ENCODE data around the gene WDR70.
"Not testable (repeated sequence)": the region's sequence is repeated elsewhere in the genome, so short reads cannot be mapped to it uniquely, and the experiment has no call there.

Gene WDR70

DNA sequence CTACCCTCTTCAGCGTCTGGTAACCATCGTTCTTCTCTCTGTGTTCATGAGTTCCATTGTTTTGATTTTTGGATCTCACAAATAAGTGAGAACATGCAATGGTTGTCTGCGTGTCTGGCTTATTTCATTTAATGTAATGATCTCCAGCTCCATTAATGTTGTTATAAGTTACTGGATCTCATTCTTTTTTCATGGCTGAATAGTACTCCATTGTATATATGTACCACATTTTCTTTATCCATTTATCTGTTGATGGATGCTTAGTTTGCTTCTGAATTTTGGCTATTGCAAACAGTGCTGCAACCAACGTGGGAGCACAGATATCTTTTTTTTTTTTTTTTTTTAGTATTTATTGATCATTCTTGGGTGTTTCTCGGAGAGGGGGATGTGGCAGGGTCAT, 139.2 kb downstream of the WDR70 start:
- DNase-seq, result not testable (repeated sequence)

DNA sequence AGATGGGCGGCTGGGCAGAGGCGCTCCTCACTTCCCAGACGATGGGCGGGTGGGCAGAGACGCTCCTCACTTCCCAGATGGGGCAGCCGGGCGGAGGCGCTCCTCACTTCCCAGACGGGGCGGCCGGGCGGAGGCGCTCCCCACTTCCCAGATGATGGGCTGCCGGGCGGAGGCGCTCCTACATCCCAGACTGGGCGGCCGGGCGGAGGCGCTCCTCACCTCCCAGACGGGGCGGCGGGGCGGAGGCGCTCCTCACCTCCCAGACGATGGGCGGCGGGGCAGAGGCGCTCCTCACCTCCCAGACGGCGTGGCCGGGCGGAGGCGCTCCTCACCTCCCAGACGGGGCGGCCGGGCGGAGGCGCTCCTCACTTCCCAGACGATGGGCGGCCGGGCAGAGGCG, 140.2 kb downstream of the WDR70 start:
- DNase-seq, result no peak

DNA sequence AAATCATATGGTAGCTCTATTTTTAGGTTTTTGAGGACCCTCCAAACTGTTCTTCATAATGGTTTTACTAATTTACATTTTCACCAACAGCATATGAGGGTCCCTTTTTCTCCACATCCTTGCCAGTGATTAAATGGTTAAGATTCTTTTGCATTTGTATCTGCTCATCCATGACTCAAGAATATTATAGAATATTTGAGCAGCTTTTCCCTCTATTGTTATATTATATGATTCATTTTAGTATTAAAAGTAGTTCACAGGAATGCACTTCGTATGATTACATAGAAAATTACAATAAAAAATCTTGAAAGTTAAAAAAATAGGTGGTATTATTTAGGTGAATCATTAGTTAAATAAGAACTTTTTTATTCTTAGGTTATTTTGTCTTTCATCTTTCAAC, 140.7 kb downstream of the WDR70 start:
- DNase-seq, result no peak

DNA sequence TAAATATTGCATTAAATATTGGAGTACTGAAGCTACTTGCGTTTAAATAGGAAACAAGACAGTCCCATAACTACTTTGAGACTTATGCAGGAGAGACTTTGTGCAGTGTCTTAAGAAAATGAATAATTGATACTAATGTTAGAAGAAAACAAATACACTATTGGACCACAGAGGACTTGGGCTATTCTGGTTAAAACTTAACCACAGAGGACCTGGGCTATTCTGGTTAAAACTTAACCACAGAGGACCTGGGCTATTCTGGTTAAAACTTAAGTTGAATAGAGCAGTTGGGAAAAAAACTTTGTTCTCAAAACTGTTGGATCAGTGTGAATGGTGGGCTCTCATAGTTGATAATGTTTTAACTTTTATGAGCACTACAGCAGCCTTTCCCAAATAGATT, 141.7 kb downstream of the WDR70 start:
- DNase-seq, result no peak

DNA sequence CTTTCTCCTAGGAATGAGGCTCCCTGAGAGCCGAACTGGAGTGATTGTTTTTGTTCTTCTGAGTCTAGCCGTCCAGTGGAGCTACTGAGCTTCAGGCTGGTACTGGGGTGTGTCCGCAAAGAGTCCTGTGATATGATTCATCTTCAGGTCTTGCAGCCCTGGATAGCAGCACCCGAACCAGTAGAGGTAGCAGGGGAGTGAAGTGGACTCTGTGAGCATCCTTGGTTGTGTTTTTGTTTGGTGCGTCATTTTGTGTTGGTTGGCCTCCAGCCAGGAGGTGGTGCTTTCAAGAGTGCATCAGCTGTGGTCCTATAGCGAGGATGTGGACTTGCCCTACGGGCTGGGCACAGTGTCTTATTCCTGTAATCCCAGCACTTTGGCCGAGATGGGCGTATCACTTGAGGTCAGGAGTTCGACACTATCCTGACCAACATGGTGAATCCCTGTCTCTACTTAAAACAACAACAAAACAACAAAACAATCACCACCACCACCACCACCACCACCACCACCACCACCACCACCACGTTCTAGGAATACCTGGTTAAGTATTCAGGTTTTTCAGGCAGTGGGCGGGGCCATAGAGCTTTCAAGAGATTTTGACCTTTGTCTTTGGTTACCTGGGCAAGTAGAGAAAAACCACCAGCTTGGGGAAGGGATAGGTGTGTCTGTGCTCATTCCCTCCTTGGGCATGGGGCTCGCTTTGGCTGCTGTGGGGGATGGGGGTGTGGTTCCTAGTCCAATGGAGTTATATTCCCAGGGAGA, 154.0 kb downstream of the WDR70 start:
- no peak for DNase-seq

DNA sequence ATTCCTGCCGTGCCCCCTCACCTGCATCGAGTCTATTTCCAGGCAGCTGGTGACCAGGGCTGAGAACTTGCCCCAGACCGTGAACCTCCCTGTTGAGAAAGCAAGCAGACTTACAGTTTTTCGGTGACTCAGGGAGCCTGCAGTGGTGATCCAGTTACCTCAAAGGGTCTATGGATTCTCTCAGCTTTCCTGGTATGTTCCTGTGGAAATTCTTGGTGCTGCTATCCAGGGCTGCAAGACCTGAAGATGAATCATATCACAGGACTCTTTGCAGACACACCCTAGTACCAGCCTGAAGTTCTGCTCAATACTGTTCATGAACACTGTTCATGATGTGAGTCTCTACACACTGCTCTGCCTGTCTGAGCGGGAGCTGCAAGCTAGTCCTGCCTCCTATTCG, 154.7 kb downstream of the WDR70 start:
- DNase-seq, result peak; percentile 55

DNA sequence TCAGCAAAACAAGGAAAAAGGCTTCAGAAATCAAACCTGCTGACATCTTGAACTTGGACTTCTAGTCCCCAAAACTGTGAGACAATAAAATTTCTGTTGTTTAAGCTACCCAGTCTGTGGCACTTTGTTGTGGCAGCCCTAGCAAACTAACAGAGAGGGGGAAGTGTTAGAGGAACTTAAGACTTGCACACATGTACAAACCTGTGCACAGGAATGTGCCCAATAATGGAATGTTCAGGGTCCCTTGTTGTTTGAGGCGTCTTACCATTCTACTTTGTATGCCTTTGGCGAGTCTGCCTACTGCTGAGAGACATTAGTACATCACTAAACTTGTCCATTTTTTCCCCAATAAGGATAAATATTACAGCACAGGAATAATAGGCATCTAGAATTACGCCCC, 160.3 kb downstream of the WDR70 start:
- DNase-seq, result no peak

DNA sequence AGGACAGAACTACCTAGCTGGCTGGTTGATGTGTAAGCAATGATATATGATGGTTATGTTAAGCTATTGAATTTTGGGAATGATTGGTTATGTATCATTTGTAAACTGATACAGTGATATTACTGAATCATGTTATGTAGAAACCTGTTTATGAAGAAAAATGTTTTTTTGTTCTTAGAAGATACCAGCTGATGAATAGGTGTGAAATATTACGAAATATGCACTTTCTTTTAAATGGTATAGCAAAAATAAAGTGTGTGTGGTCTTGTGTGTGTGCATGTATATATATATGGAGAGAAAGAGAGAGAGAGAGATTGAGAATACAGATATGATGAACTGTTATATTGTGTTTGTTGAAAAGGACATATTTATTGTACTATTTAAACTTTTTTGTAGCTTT, 164.1 kb downstream of the WDR70 start:
- DNase-seq, result no peak

DNA sequence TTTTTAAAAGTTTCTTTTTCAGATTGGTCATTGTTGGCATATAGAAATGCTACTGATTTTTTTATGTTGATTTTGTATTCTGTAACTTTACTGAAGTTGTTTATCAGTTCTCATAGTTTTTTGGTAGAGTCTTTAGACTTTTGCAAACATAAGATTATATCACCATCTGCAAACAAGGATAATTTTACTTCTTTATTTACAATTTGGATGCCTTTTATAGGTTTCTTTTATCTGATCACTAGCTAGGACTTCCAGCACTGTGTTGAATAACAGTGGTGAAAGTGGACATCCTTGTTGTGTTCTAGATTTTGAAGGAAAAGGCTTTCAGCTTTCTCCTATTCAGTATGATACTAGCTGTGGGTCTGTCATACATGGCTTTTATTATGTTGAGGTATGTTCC, 170.3 kb downstream of the WDR70 start:
- DNase-seq, result no peak

DNA sequence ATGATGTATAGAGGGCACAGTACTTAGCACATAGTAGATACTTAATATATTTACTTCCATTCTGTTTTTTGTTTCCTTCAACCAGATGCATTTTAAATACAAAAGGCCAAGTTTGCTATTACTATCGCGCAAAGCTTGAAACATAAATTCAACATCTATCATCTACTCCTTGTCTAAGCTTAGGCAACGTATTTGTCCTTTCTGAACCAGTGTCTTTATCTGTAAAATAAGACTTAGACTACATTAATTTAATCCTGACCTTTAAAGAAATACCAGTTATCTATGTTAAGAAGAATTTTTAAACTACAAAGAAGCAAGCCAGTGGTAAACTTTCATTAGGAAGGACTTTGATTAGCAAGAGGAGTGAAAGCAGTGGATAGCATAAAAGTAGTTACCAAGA, 173.0 kb downstream of the WDR70 start:
- DNase-seq, result no peak

DNA sequence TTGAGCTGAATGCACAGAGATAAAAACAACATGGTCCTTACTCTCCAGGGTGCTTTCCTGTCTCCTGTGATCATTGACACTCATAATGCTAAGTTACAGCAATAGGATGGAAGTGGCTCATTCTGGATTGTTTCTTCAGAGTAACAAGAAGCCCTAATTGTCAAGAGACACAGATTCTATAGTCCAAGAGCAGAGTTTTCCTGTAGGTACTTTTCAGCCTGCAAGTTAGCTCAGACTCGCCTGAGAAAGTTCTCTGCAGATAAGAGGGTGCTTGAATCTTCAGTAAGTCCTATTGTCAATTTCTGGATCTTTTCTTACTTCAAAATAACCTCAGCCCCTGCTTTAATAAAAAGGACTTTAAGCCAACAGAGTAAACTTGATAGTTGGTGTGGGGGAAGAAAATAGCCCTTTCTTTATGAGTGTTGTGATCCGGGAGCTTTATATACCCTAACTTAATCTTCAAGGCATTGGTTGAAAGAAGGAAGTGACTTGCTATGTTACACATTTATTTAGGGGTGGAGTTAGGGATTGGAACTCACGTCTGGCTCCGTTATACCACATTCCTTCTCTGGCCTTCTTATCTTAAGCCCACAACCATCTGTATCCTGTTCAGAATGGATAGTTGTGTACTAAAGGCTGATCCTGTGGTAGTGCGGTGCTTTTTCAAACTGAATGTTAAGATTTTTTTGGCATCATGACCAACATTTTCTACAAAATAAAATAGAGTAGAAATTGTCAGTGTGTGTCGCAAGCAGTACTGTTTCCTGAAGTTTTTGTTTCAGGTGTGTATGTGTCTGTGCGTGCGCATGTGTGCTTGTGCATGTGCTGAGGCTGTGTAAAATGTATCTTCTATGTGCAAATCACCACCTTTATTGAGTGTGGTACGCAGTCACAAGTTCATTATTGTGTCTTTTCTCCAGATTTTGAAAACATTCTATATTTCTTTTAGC, 173.9 kb downstream of the WDR70 start:
- DNase-seq, result peak; percentile 73

DNA sequence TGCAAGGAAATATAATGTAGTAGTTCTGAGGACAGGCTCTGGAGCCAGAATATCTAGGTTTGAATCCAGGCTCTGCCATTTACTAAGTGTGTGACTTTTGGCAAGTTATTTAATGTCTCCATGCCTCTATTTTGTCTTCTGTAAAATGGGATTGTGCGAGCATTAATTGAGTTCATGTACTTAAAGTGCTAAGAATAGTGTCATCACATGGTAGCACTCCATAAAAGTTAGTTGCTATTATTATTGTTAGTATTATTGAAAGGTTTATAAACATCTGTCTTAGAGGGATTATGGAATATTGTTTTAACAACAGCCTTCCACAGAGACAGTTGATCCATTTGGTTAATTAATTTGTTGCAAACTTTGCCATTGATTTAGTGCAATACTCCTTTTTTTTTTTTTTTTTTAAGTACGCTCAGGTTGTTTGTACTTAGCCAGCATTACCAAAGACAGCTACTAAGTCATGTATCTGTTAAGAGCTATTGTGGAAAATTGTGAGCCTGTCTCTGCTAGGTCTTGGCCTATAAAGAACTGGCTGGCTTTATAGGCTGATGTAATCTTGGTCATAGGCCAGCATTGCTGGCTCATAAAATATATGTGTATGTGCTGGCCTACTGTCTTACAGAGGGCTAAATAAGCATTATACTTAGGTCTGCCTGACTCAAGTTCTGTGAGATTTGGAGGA, 174.7 kb downstream of the WDR70 start:
- peak; percentile 47 for DNase-seq

DNA sequence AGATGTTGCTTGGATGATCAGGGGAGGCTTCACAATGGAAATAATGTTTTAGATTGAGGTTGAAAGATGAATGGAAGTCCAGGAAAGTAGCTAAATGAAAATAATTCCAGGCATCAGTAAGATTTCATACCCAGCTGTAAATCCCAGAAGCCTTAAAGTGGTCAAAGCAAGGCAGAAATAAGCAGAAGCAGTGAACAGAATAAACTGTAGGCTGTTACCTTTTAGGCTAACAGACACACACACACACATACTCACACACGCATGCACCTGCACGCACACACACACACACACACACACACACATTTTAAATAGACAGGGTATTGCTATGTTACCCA, 175.3 kb downstream of the WDR70 start:
- DNase-seq, result no peak

DNA sequence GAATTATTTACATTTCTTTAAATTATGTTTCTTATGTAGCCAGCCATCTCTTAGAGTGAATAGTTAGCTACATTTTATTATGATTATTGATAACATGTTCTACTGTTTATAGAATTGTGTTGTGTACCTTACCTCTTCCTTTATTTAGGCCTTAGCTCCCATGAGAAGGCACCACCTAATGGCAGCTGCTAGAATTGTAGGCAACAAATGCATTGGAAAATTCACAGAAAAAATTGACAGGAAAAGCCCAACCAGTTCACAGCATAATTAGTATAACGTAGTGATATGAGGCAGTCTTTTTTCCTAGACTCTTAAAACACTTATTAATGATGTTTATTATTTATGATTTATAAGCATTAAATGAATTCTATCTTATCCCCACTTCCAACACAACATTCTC, 175.8 kb downstream of the WDR70 start:
- no peak for DNase-seq

DNA sequence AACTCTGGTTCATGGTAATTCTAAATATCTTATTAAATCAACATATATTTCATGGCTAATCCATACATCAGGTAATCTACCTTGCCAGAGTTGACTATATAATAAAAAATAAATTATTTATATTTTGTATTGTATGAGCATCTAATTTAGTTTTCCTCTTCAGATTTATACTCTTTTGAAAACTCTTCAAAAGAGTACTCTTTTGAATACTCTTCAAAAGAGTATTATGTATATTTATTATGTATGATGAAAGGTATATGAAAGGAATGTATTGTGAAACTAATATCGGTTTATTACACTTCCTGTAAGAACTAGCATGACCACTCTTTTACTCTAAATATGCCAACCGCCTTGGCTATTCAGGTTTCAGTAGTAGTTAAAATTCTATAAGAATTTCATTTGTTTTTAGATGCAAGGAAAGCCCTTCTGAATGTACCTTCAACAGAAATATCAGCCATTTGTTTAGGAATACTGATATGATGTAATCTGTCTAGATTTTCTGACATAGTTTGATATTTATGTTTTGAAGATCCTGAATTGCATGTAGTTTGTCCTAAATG, 178.7 kb downstream of the WDR70 start:
- DNase-seq, result no peak

DNA sequence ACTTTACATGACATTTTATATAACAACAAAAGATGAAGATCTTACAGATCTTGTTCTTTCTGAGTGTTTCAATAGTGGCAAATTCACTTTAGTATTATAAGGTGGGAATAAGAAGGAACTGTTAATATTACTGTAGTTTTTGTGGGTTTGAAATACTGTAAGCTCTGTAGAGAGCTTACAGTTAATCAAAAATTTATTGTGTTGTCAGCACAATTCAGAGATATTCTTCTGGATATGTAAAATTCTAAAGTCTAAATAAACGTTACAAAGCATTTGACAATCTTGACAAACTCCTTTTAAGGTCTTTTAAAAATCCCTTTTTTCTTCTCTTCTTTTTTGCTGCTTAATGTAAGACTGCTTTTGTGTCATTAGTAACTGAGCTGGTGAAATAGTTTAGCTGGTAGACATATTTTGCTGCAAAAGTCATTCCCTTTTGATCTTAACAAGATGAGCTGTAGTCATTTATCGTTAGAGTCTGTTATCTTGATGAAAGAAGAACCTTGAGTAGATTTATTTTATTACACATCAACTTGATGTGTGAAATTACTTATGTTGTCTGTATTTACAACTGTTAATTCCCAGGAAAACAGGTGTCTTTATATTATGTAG, 186.0 kb downstream of the WDR70 start:
- DNase-seq, result peak; percentile 27

DNA sequence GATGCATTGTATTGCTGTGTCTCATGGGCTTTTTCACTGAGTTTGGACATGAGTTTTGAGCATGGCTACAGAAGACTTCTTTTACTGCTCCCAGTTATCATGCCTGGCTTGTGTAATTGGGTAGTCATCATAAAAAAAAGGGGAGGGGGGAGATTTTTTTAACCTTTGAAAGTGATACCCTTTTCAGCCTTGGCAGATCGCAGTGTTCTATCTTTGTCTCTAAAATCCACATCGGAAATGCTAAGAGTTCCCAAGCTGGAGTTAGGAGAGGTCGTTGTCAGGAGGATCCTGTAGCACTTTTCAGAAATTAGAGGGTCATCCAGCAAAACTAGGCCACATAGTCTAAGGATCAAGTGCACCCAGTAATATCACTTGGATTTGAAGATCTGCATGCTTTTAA, 188.4 kb downstream of the WDR70 start:
- no peak for DNase-seq

DNA sequence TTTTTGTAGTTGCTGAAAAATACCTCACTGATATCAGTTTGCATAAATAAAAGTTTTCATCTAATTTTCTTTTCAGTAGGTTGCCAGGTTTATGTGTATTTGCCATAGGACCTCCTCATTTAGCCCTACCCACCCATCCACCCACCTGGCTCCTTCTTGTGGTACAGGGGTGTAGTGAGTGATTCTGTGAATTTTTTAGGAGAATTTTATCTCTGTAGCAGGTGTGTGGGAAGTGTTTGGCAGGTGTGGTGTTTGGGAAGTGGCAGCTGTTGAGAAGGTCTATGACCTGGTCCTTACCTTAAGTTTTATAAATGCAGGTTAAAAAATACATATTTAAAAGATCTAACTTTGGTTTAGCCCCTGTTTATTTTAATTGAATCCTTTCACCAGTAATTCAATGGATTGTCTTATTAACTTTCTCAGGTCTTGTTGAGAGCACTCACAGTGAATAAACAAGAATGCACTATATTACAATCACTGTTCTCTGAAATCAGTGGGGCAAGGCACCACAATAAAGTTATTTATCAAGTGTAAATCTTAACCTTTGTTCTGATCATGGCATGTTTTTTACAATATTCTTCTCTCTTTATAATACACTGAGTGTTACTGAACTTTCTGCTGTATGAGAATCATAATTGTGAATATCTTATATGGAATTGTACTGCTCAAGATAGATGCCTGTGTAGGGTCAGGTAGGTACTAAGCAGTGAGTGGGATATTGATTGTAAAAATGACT, 189.1 kb downstream of the WDR70 start:
- no peak for DNase-seq

DNA sequence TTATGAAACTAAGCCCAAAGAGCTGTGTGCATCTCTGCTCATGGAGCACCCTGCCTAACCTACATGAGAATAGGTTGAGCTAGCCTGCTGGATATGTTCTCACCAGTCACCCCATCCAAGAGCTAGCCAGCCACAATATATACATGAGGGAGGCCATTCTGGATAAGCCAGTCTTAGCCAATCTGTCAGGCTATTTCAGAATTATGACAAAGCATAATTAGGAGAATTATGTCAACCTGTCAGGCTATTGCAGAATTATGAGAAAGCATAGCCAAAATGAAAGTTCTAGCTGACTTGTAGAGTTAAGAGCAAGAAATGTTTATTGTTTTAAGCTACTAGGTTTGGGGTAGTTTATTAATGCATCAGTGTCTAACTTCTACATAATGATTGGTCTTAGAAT, 189.8 kb downstream of the WDR70 start:
- DNase-seq, result no peak

DNA sequence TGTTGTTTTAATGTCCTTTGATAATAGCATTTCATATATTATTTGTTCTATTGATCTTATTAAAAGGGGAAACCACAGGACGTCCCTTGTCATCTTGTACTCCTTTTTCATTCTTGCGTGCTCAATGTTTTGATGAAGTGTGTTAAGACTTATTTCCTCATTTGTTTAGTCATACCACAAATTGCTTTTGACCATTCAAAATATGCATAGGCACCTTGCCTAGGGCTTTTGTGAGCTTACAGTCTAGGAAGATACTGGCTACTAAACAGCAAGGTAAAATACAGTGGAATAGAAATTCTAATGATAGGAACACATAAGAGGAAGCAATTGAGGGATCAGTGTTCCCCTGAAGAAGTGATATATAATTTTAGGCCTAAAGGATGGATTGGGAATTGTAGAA, 190.3 kb downstream of the WDR70 start:
- no peak for DNase-seq

DNA sequence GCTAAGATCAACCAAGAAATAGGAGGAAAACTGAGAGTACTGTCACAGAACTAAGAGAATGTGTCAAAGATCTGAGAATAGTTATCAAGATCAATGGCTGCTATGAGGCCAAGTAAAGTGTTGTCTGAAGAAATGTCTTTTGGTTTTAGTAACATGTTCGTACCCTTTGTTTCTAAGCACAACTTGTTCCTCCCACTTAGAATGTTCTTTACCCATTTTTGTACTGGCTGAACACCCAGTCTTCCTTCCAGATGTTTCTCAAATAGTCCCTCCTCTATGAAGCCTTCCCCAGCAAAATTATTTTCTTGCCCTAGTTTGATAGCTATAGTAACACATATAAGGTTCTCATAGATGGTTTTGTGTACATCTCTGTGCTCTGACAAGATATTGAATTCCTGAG, 191.5 kb downstream of the WDR70 start:
- no peak for DNase-seq

DNA sequence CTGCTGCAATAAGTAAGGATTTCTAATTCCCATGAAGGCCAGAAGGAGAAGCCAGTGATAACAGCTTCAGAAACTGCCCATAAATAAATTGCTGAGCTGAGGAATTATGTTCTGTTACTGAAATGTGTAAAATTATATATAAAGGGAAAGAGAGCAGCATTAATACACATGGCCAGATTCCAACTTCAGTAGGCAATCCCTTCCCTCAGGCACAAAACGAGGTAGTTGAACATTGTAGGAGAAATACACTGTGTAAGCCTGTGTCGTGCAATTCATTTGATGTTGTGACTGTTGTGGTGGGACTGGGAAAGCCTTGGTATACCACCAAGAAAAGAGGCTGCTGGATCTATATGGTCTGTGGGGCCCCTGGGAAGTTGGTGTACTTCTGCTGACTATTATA, 192.9 kb downstream of the WDR70 start:
- DNase-seq, result no peak
